Common myeloid progenitor, CD34-positive (primary cell): ENCODE results near the gene FADS6.

ENCODE experiments used
- CTCF ChIA-PET: fragments of 350-600 bp; sonication (Branson Sonifier 250); formaldehyde crosslinking; loops from one replicate; lab custom pipeline; 2021; ENCODE audit warnings: antibody characterized with exemption; lab: Charles Lee
- POLR2A ChIA-PET: fragments of 350-600 bp; sonication (Branson Sonifier 250); formaldehyde crosslinking; loops from one replicate; lab custom pipeline; 2021; ENCODE audit warnings: antibody characterized with exemption; lab: Charles Lee
- DNase-seq, 3 donors: peaks; one replicate each; pipeline versions ENCODE4 v3.0.0 to v3.0.0-alpha.2; 2013
- H3K27ac ChIP-seq, 2 experiments: 1 replicate in 1 of 2; 2 replicates in 1 of 2; pipeline ENCODE4 v1.7.0; 2013; ENCODE audit warnings: inconsistent platforms in 2 of 2, low read length in 2 of 2, mild to moderate bottlenecking in 2 of 2, low read depth in 1 of 2, moderate library complexity in 1 of 2; ENCODE audit not compliant: severe bottlenecking in 2 of 2, insufficient read depth in 1 of 2, poor library complexity in 1 of 2
- H3K27me3 ChIP-seq, 5 experiments: replicated peaks in 2 of 5; 1 replicate in 3 of 5; 2 replicates in 2 of 5; pipeline versions ENCODE4 v1.6.1 to v1.7.0; 2013; ENCODE audit warnings: low read length in 4 of 5, mild to moderate bottlenecking in 2 of 5, moderate library complexity in 2 of 5, inconsistent platforms in 1 of 5; ENCODE audit not compliant: insufficient read depth in 5 of 5, control insufficient read depth in 4 of 5
- H3K36me3 ChIP-seq, 4 experiments: 1 replicate in 2 of 4; 2 replicates in 2 of 4; pipeline versions ENCODE4 v1.6.1 to v1.7.0; 2013; ENCODE audit warnings: low read length in 3 of 4, control low read depth in 1 of 4, mild to moderate bottlenecking in 1 of 4; ENCODE audit not compliant: control insufficient read depth in 4 of 4, insufficient read depth in 4 of 4
- H3K4me1 ChIP-seq, 4 experiments: 1 replicate in 3 of 4; 2 replicates in 1 of 4; pipeline versions ENCODE4 v1.6.1 to v1.7.1; 2013; ENCODE audit warnings: low read length in 3 of 4, mild to moderate bottlenecking in 3 of 4, control low read depth in 1 of 4, inconsistent platforms in 1 of 4, moderate library complexity in 1 of 4; ENCODE audit not compliant: control insufficient read depth in 4 of 4, insufficient read depth in 4 of 4; ENCODE audit errors: control extremely low read depth in 1 of 4
- H3K4me3 ChIP-seq, 7 experiments: 1 replicate in 4 of 7; 2 replicates in 3 of 7; pipeline versions ENCODE4 v1.5.1 to v1.7.0; 2013; ENCODE audit warnings: mild to moderate bottlenecking in 7 of 7, low read length in 6 of 7, moderate library complexity in 6 of 7, inconsistent platforms in 2 of 7, low read depth in 2 of 7, control low read depth in 1 of 7; ENCODE audit not compliant: insufficient read depth in 4 of 7, control insufficient read depth in 1 of 7; ENCODE audit errors: extremely low read depth in 1 of 7
- H3K9me3 ChIP-seq, 5 experiments: 1 replicate in 4 of 5; 2 replicates in 1 of 5; pipeline versions ENCODE4 v1.6.1 to v1.7.1; 2013; ENCODE audit warnings: low read length in 4 of 5, mild to moderate bottlenecking in 2 of 5, inconsistent platforms in 1 of 5, low read depth in 1 of 5, moderate library complexity in 1 of 5; ENCODE audit not compliant: control insufficient read depth in 4 of 5, insufficient read depth in 2 of 5; ENCODE audit errors: control extremely low read depth in 1 of 5
- WGBS: methylation state at CpG from one replicate; pipeline ENCODE4 v1.1.5; 2013; ENCODE audit not compliant: insufficient coverage; 5-methylcytosine and 5-hydroxymethylcytosine counted together

Gene FADS6

DNA sequence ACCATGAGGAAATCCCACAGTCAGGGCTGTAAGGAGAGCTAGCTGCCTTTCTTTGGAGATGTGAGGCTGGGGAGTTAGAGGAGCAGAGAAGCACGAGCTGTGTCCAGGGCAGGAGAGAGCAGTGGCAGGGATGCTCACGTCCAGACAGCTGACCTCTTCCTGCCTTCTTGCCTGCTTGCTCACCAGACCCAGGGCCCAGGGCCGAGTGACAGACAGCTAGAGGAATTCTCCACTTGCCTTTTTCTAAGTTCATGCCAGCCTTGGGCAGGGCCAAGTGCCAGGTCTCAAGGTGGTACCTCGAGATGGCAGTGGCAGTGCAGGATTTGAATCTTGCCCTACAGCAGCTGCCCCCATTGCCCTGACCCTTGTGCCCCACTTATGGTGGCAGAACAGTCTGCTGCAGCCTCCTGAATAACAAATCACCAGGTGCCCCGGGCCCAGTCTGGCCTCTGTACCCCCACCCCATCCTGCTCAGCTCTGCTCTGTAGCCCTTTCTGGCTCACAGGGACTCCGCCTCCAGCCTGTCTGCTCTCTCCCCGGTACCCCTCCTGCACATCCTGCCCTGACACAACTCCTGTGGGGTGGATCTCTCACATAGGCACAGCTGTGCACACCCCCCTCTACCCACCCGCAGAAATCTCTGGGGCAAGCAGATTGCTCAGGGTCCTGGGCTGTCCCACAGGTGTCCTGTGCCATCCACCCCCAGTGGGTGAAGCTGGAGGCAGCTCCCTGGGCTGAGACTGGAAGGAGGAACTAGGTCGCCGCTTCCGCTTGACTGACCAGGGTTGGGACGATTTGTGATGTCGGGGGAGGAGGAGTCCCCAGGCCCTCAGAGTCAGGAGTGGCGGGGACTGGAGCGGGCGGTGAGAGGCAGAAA lies 59.7 kb downstream of the FADS6 start:
- Histone ChIP-seq H3K4me1 (no peaks in the 10 kb centered on the region), H3K36me3 (peaks cover 0 to 45% (median 13%) of the 10 kb centered on the region in 4 experiments), H3K4me3 (no peak overlapping the region), H3K27me3 (no peaks in the 10 kb centered on the region), H3K27ac (no peak overlapping the region), H3K9me3 (no peaks in the 10 kb centered on the region)
- POLR2A ChIA-PET = no interaction called here
- CTCF ChIA-PET = interaction anchor here (0.9 to 1.9 kb wide), 8 partner anchors 8 to 128 kb away, joined by 3 to 6 read pairs (median 4); no protein-coding TSS in a partner anchor
- WGBS = 89% methylated on average over 10 of the region's 16 CpGs
- DNase-seq = peak in 2 of 3 donors; percentile 20 to 28

DNA sequence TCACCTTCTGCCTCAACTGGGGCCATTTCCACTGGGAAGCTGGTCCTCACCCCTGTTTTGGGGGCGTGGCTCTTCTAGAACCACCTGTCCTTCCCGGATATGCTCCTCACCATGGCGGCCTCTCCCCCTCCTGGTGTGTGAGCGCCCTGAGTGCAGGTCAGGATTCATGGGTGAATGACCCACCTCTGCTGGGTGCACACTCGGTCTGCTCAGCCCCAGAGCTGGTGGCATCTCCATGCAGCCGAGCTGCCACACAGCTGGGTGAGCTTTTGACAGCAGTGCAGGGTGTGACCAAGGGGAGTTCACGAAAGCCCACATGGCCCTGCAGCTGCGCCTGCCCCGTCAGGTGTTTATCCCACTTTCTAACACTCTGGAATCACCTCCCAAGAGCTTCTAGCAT lies 61.0 kb downstream of the FADS6 start:
- WGBS = 95% methylated on average over 9 of the region's 9 CpGs
- no peaks in the 10 kb centered on the region for H3K9me3 ChIP-seq
- no peak for DNase-seq
- H3K36me3 ChIP-seq = peaks cover 0 to 38% (median 8%) of the 10 kb centered on the region in 4 experiments
- H3K4me3 ChIP-seq = no peak overlapping the region
- no peak overlapping the region for H3K27ac ChIP-seq
- POLR2A ChIA-PET = no interaction called here
- CTCF ChIA-PET = interaction anchor here (1.1 to 1.9 kb wide), 8 partner anchors 8 to 129 kb away, joined by 3 to 6 read pairs (median 4); no protein-coding TSS in a partner anchor
- H3K4me1 ChIP-seq = no peaks in the 10 kb centered on the region
- no peaks in the 10 kb centered on the region for H3K27me3 ChIP-seq

DNA sequence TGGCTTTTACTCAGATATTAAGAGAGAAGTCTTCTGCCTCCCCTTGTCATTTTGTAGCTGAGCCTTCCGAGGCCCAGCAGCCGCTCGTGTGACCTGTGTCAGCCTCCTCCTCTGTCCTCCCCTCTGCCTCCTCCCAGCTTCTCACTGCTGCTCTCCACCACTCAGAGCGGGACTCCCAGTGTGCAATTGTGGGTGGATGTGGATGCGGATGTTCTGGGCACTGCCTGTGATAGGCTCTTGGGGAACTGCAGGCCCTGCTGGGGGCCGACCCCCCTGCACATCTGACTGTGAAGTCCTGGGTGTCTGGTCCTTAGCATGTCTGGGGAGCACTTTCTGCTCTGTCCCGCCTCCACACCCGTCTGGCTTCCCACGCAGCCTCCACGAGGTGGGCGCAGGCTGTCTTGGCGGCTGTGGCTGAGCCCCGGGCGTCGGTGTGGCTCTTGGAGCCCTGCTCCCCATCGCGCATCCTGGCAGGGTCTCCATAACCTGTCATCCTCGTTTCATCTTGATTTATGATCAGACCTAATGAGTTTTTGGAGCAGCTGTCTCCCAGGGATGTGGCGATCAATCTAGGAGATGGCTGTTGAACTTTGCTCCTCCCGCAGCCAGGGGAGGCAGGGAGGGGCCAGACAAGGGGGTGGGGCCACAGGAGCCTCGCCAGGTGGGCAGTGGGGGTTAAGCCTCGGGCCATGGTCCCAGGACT lies 61.8 kb downstream of the FADS6 start:
- Histone ChIP-seq H3K9me3 (no peaks in the 10 kb centered on the region), H3K36me3 (peaks cover 0 to 30% (median 5%) of the 10 kb centered on the region in 4 experiments), H3K27ac (no peak overlapping the region), H3K4me1 (no peaks in the 10 kb centered on the region), H3K4me3 (no peak overlapping the region), H3K27me3 (no peaks in the 10 kb centered on the region)
- 91% methylated on average over 20 of the region's 22 CpGs for WGBS
- ChIA-PET POLR2A (no interaction called here), CTCF (interaction anchor here (1.2 to 1.9 kb wide), 5 partner anchors 9 to 86 kb away, joined by 3 to 6 read pairs (median 4); no protein-coding TSS in a partner anchor)
- DNase-seq = no peak

GRCh38 chr17:74830861-74831260 lies 62.6 kb downstream of the FADS6 start:
- H3K4me1 ChIP-seq = no peaks in the 10 kb centered on the region
- no peak for DNase-seq
- no peaks in the 10 kb centered on the region for H3K9me3 ChIP-seq
- H3K36me3 ChIP-seq = peaks cover 0 to 26% (median 1%) of the 10 kb centered on the region in 4 experiments
- H3K4me3 ChIP-seq = no peak overlapping the region
- ChIA-PET POLR2A (no interaction called here), CTCF (interaction anchor here (1.1 to 1.7 kb wide), 3 partner anchors 10 to 17 kb away, joined by 3 to 4 read pairs (median 3); no protein-coding TSS in a partner anchor)
- no peak overlapping the region for H3K27ac ChIP-seq
- no peaks in the 10 kb centered on the region for H3K27me3 ChIP-seq
- 92% methylated on average over 17 of the region's 19 CpGs for WGBS

- 95% methylated on average over 9 of the region's 11 CpGs for WGBS
- Histone ChIP-seq H3K27ac (no peak overlapping the region), H3K36me3 (peaks cover 0 to 27% (median 5%) of the 10 kb centered on the region in 4 experiments), H3K4me1 (no peaks in the 10 kb centered on the region), H3K27me3 (no peaks in the 10 kb centered on the region), H3K9me3 (no peaks in the 10 kb centered on the region), H3K4me3 (no peak overlapping the region)
- DNase-seq = no peak
- ChIA-PET CTCF (interaction anchor here (1.5 to 1.7 kb wide), 2 partner anchors 34 to 37 kb away, joined by 4 to 5 read pairs; no protein-coding TSS in a partner anchor), POLR2A (no interaction called here)
These were observed 65.6 kb downstream of the FADS6 start for GRCh38 chr17:74827800-74828199.
